Type B pancreatic cell (in vitro differentiated cells): ENCODE measurements around the gene GIPR. TPM values are rescaled to one million over a fixed set of nuclear protein-coding genes. Genes with fewer than 3 reads are reported as not detected.
"Not testable (repeated sequence)": the region's sequence is repeated elsewhere in the genome, so short reads cannot be mapped to it uniquely, and the experiment has no call there.

Experiments used
- DNase-seq: peaks from one replicate; pipeline ENCODE4 v3.0.0; 2021; ENCODE audit warnings: mixed read lengths; ENCODE audit not compliant: unreplicated experiment; ENCODE audit errors: extremely low spot score
- H3K27ac Mint-ChIP-seq: 2 replicates; pipeline ENCODE4 v1.8.0; 2021; ENCODE audit warnings: mild to moderate bottlenecking, mixed read lengths
- H3K27me3 Mint-ChIP-seq: 2 replicates; pipeline ENCODE4 v1.8.0; 2021; ENCODE audit warnings: mixed read lengths
- H3K36me3 Mint-ChIP-seq: 2 replicates; pipeline ENCODE4 v1.8.0; 2021; ENCODE audit warnings: mixed read lengths
- H3K4me1 Mint-ChIP-seq: one replicate; pipeline ENCODE4 v1.8.0; 2021; ENCODE audit warnings: mixed read lengths; ENCODE audit not compliant: unreplicated experiment
- H3K4me3 Mint-ChIP-seq: 2 replicates; pipeline ENCODE4 v1.8.0; 2021; ENCODE audit warnings: mild to moderate bottlenecking, mixed read lengths
- H3K9me3 Mint-ChIP-seq: 2 replicates; pipeline ENCODE4 v1.8.0; 2021; ENCODE audit warnings: mixed read lengths
- CTCF ChIP-seq: fragments of 200-600 bp; sonication (generic); conservative IDR thresholded peaks from 2 replicates; pipeline ENCODE4 v1.5.0; 2021; ENCODE audit warnings: antibody characterized with exemption, mild to moderate bottlenecking
- total RNA-seq: library from RNA; stranded (reverse); gene quantifications from 2 replicates; pipeline ENCODE4 v1.2.1, GENCODE V29; 2021; ENCODE audit warnings: low replicate concordance

The GIPR gene
- total RNA-seq, 1 donor from 2014 or later = 8.0 TPM

GRCh38 chr19:45676851-45677263 is 8.8 kb downstream of the GIPR start:
- H3K27me3 Mint-ChIP-seq = peaks cover 53% of the 10 kb centered on the region
- no peaks in the 10 kb centered on the region for H3K36me3 Mint-ChIP-seq
- H3K9me3 Mint-ChIP-seq = no peaks in the 10 kb centered on the region
- no peak overlapping the region for H3K27ac Mint-ChIP-seq
- TF ChIP-seq CTCF = no peak
- no peak for DNase-seq
- H3K4me3 Mint-ChIP-seq = peak overlapping the region; percentile 77
- peaks cover 9% of the 10 kb centered on the region for H3K4me1 Mint-ChIP-seq

GRCh38 chr19:45677351-45678230 is 9.6 kb downstream of the GIPR start:
- DNase-seq = peak; percentile 84
- peak overlapping the region; percentile 90 for H3K27ac Mint-ChIP-seq
- TF ChIP-seq CTCF = peak; percentile 45
- no peaks in the 10 kb centered on the region for H3K36me3 Mint-ChIP-seq
- H3K4me1 Mint-ChIP-seq = peaks cover 9% of the 10 kb centered on the region
- peak overlapping the region; percentile 89 for H3K4me3 Mint-ChIP-seq
- peaks cover 50% of the 10 kb centered on the region for H3K27me3 Mint-ChIP-seq
- no peaks in the 10 kb centered on the region for H3K9me3 Mint-ChIP-seq

GRCh38 chr19:45681391-45682015 is 13.5 kb downstream of the GIPR start:
- peaks cover 24% of the 10 kb centered on the region for H3K27me3 Mint-ChIP-seq
- H3K9me3 Mint-ChIP-seq = no peaks in the 10 kb centered on the region
- H3K36me3 Mint-ChIP-seq = no peaks in the 10 kb centered on the region
- DNase-seq = peak; percentile 87
- peak overlapping the region; percentile 85 for H3K4me3 Mint-ChIP-seq
- TF ChIP-seq CTCF = peak; percentile 98
- H3K27ac Mint-ChIP-seq = peak overlapping the region; percentile 46
- peaks cover 9% of the 10 kb centered on the region for H3K4me1 Mint-ChIP-seq

- peak overlapping the region; percentile 36 for H3K27ac Mint-ChIP-seq
- DNase-seq = no peak
- peaks cover 9% of the 10 kb centered on the region for H3K4me1 Mint-ChIP-seq
- H3K9me3 Mint-ChIP-seq = no peaks in the 10 kb centered on the region
- peaks cover 21% of the 10 kb centered on the region for H3K27me3 Mint-ChIP-seq
- H3K36me3 Mint-ChIP-seq = no peaks in the 10 kb centered on the region
- TF ChIP-seq CTCF = no peak
- no peak overlapping the region for H3K4me3 Mint-ChIP-seq
These were observed 14.1 kb downstream of the GIPR start for GRCh38 chr19:45682117-45682516.

GRCh38 chr19:45682908-45683307 is 14.9 kb downstream of the GIPR start:
- no peak for TF ChIP-seq CTCF

GRCh38 chr19:45685045-45685444 is 17.0 kb downstream of the GIPR start:
- not testable (repeated sequence) for H3K36me3 Mint-ChIP-seq, H3K4me3 Mint-ChIP-seq, H3K9me3 Mint-ChIP-seq, H3K27ac Mint-ChIP-seq, H3K27me3 Mint-ChIP-seq, H3K4me1 Mint-ChIP-seq, DNase-seq

More at GRCh38 chr19:45682908-45683307, 14.9 kb downstream of the GIPR start:
- no peaks in the 10 kb centered on the region for H3K36me3 Mint-ChIP-seq
- H3K9me3 Mint-ChIP-seq = no peaks in the 10 kb centered on the region
- H3K27ac Mint-ChIP-seq = peak overlapping the region; percentile 3
- no peak overlapping the region for H3K4me3 Mint-ChIP-seq
- peaks cover 14% of the 10 kb centered on the region for H3K27me3 Mint-ChIP-seq
- H3K4me1 Mint-ChIP-seq = peaks cover 4% of the 10 kb centered on the region
- no peak for DNase-seq
